ENCODE measurements around the gene SLC45A2. TPM values are rescaled to one million over a fixed set of nuclear protein-coding genes. Genes with fewer than 3 reads are reported as not detected.

The SLC45A2 gene
- total RNA-seq, 1 experiment from 2014 or later = 0.28 TPM

GRCh38 chr5:34022121-34022705, 37.7 kb upstream of the SLC45A2 start:
- BruUV-seq (replicated peaks) = no TSS peak
- ChIA-PET CTCF (no interaction called here), POLR2A (ENCODE audit: low non-redundant PET) (no interaction called here)
- no peak overlapping the region for H3K4me3 ChIP-seq (ENCODE audit: low read depth, low read length, poor library complexity, severe bottlenecking)
- H3K27me3 ChIP-seq (replicated peaks; ENCODE audit: insufficient read depth, low read depth, low read length, poor library complexity) = no peaks in the 10 kb centered on the region
- TF ChIP-seq EZH2 (IDR thresholded peaks at IDR 0.05; ENCODE audit: borderline replicate concordance, low read depth, low read length, poor library complexity, severe bottlenecking) (no peak), CTCF (conservative IDR thresholded peaks at IDR 0.05; ENCODE audit: low read depth, low read length) (no peak)
- no peaks in the 10 kb centered on the region for H3K36me3 ChIP-seq (ENCODE audit: insufficient read depth, low read length, poor library complexity, severe bottlenecking)
- H3K9me3 ChIP-seq (ENCODE audit: low read depth, low read length, poor library complexity, severe bottlenecking) = no peaks in the 10 kb centered on the region
- DNase-seq (ENCODE audit: low spot score) = no peak
- no peaks in the 10 kb centered on the region for H3K4me1 ChIP-seq (ENCODE audit: insufficient read depth, low read length, poor library complexity, severe bottlenecking)
- no peak overlapping the region for H3K27ac ChIP-seq (ENCODE audit: low read depth, low read length, poor library complexity, severe bottlenecking)
- intact Hi-C loops (cut with micrococcal nuclease; ENCODE audit: unreplicated experiment) = no loop called here

- no TSS peak for BruUV-seq (replicated peaks)
- Histone ChIP-seq H3K4me1 (ENCODE audit: insufficient read depth, low read length, poor library complexity, severe bottlenecking) (no peaks in the 10 kb centered on the region), H3K9me3 (ENCODE audit: low read depth, low read length, poor library complexity, severe bottlenecking) (no peaks in the 10 kb centered on the region), H3K36me3 (ENCODE audit: insufficient read depth, low read length, poor library complexity, severe bottlenecking) (no peaks in the 10 kb centered on the region), H3K27me3 (replicated peaks; ENCODE audit: insufficient read depth, low read depth, low read length, poor library complexity) (no peaks in the 10 kb centered on the region), H3K27ac (ENCODE audit: low read depth, low read length, poor library complexity, severe bottlenecking) (no peak overlapping the region), H3K4me3 (ENCODE audit: low read depth, low read length, poor library complexity, severe bottlenecking) (no peak overlapping the region)
- no peak for TF ChIP-seq EZH2 (IDR thresholded peaks at IDR 0.05; ENCODE audit: borderline replicate concordance, low read depth, low read length, poor library complexity, severe bottlenecking)
- no peak for TF ChIP-seq CTCF (conservative IDR thresholded peaks at IDR 0.05; ENCODE audit: low read depth, low read length)
- DNase-seq (ENCODE audit: low spot score) = no peak
- CTCF ChIA-PET = no interaction called here
- POLR2A ChIA-PET (ENCODE audit: low non-redundant PET) = no interaction called here
- intact Hi-C loops (cut with micrococcal nuclease; ENCODE audit: unreplicated experiment) = no loop called here
Observed at GRCh38 chr5:34021334-34021733, 36.8 kb upstream of the SLC45A2 start.

- Histone ChIP-seq H3K9me3 (ENCODE audit: low read depth, low read length, poor library complexity, severe bottlenecking) (no peaks in the 10 kb centered on the region), H3K4me1 (ENCODE audit: insufficient read depth, low read length, poor library complexity, severe bottlenecking) (no peaks in the 10 kb centered on the region), H3K27me3 (replicated peaks; ENCODE audit: insufficient read depth, low read depth, low read length, poor library complexity) (no peaks in the 10 kb centered on the region), H3K27ac (ENCODE audit: low read depth, low read length, poor library complexity, severe bottlenecking) (no peak overlapping the region), H3K36me3 (ENCODE audit: insufficient read depth, low read length, poor library complexity, severe bottlenecking) (no peaks in the 10 kb centered on the region), H3K4me3 (ENCODE audit: low read depth, low read length, poor library complexity, severe bottlenecking) (no peak overlapping the region)
- BruUV-seq (replicated peaks) = no TSS peak
- CTCF ChIA-PET = no interaction called here
- TF ChIP-seq EZH2 (IDR thresholded peaks at IDR 0.05; ENCODE audit: borderline replicate concordance, low read depth, low read length, poor library complexity, severe bottlenecking) (no peak), CTCF (conservative IDR thresholded peaks at IDR 0.05; ENCODE audit: low read depth, low read length) (no peak)
- intact Hi-C loops (cut with micrococcal nuclease; ENCODE audit: unreplicated experiment) = no loop called here
- DNase-seq (ENCODE audit: low spot score) = no peak
- POLR2A ChIA-PET (ENCODE audit: low non-redundant PET) = no interaction called here
Observed at GRCh38 chr5:34020726-34021125, 36.2 kb upstream of the SLC45A2 start.

Measured in A673 (cell line).